ENCODE measurements around the gene BTBD9.

DNA sequence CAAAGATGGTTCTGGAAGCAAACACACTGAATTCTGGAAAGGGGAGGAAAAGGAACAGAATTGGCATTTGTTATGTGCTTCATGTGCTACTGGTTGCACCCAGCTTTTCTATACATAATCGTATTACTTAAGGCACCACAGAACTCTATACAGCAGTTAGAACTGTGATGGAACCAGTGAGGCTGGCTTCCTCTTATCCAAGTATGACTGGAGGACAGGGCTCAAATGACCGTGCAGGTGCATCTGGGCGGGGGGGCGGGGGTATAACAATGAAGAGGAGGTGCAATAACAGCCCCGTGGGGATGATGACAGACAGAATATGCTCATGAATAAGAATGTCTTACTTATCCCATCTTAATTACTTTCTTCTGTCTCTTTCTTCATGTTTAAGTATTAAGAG is 144.2 kb downstream of the BTBD9 start:
- TF ChIP-seq, protein P1, sequence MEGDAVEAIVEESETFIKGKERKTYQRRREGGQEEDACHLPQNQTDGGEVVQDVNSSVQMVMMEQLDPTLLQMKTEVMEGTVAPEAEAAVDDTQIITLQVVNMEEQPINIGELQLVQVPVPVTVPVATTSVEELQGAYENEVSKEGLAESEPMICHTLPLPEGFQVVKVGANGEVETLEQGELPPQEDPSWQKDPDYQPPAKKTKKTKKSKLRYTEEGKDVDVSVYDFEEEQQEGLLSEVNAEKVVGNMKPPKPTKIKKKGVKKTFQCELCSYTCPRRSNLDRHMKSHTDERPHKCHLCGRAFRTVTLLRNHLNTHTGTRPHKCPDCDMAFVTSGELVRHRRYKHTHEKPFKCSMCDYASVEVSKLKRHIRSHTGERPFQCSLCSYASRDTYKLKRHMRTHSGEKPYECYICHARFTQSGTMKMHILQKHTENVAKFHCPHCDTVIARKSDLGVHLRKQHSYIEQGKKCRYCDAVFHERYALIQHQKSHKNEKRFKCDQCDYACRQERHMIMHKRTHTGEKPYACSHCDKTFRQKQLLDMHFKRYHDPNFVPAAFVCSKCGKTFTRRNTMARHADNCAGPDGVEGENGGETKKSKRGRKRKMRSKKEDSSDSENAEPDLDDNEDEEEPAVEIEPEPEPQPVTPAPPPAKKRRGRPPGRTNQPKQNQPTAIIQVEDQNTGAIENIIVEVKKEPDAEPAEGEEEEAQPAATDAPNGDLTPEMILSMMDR (IDR thresholded peaks at IDR 0.05) = no peak
- no peak for TF ChIP-seq POLR2A (IDR thresholded peaks at IDR 0.05)
